Bronchial epithelial cell (primary cell): ENCODE data around the gene DCDC2B. TPM values are rescaled to one million over a fixed set of nuclear protein-coding genes. Genes with fewer than 3 reads are reported as not detected.

Experiments used
- DNase-seq: peaks from one replicate; pipeline ENCODE4 v3.0.0-alpha.2; 2010; ENCODE audit warnings: low read depth
- FAIRE-seq: peaks from 2 replicates; lab custom pipeline; 2011; peaks lifted over from hg19 to GRCh38; lab: Jason Lieb, UNC
- H3K27me3 ChIP-seq: 2 replicates; pipeline ENCODE4 v1.5.1; 2011; ENCODE audit warnings: low read length; ENCODE audit not compliant: control insufficient read depth, insufficient read depth
- H3K36me3 ChIP-seq: 2 replicates; pipeline ENCODE4 v1.5.1; 2011; ENCODE audit warnings: low read length; ENCODE audit not compliant: control insufficient read depth, insufficient read depth
- H3K4me3 ChIP-seq: 2 replicates; pipeline ENCODE4 v1.5.1; 2011; ENCODE audit warnings: mild to moderate bottlenecking, low read depth, low read length, control low read depth
- total RNA-seq: library from RNA; depleted of rRNA; stranded (reverse); fragments of >200 nt; gene quantifications from 2 replicates; pipeline ENCODE4 v1.2.1, GENCODE V29; 2014
- TF ChIP-seq, protein P1 (sequence below): IDR thresholded peaks from 2 replicates; pipeline ENCODE4 v1.5.1; 2011; ENCODE audit warnings: mild to moderate bottlenecking, moderate library complexity, low read length, control low read depth, inconsistent platforms; ENCODE audit not compliant: insufficient read depth, severe bottlenecking

DCDC2B gene
- total RNA-seq, 1 donor from 2014 or later: not detected

DNA sequence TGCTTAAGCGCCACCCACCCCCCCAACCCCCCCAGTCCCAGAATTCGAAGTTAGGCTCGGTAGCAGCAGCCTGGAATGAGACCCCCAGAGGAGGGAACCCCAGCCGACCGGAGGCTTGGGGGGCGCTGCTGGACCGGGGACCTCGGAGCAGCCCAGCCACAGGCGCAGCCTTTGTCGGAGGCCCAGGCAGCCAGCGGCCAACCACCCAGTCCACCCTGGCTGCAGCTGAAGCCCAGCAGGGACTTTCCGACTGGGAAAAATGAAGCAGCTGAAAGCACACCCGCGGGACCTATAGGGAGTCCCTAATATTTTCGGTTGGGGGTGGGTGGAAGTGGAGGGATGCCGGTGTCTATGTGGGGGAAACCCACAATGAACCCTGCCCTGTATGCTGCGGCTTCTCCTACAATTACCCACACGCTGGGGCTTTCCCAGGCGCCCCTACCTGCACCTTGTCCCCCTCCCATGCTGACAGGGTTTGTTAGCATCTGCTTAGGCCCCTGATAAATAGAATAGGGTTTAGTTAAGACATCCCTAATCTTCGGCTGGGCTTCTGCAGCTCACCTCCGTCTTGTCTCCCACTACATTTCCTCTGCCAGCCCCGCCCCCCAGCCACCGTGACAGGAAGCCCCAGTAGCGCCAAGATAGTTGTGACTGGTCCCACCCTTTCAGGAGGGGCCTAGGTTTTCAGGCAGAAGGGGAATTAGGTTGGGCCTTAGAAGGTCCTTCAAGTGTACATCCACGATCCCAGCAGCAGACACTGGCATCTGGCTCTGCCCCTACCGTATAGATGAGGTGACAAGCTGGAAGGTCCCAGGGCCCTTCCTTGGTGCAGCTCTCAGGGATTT is 7.7 kb upstream of the DCDC2B start:
- no peak for DNase-seq
- Histone ChIP-seq H3K4me3 (peak overlapping the region; percentile 51), H3K36me3 (peaks cover 3% of the 10 kb centered on the region), H3K27me3 (no peaks in the 10 kb centered on the region)
- FAIRE-seq: no peak
- TF ChIP-seq, protein P1, sequence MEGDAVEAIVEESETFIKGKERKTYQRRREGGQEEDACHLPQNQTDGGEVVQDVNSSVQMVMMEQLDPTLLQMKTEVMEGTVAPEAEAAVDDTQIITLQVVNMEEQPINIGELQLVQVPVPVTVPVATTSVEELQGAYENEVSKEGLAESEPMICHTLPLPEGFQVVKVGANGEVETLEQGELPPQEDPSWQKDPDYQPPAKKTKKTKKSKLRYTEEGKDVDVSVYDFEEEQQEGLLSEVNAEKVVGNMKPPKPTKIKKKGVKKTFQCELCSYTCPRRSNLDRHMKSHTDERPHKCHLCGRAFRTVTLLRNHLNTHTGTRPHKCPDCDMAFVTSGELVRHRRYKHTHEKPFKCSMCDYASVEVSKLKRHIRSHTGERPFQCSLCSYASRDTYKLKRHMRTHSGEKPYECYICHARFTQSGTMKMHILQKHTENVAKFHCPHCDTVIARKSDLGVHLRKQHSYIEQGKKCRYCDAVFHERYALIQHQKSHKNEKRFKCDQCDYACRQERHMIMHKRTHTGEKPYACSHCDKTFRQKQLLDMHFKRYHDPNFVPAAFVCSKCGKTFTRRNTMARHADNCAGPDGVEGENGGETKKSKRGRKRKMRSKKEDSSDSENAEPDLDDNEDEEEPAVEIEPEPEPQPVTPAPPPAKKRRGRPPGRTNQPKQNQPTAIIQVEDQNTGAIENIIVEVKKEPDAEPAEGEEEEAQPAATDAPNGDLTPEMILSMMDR: no peak

DNA sequence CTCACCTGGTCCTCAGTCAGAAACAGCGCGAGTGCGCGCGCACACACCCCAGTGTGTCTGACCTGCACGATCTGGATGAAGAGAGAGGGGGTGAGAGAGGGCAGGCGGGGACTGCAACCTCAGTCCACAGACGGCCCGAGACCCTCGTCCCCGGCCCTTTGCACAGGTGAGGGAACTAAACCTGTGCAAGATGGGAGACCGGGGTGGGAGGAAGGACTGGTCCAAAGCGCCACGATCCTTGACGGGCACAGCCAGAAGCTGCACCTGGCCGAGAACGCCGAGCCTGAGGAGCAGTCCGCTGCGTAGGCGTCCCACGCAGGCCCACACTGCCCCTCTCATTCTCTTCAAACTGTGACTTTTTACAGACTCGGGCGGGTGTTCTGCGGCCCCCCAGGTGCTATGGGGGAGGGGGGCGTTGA is 3.9 kb upstream of the DCDC2B start:
- Histone ChIP-seq H3K4me3 (peak overlapping the region; percentile 67), H3K27me3 (no peaks in the 10 kb centered on the region), H3K36me3 (no peaks in the 10 kb centered on the region)
- DNase-seq (no peak), FAIRE-seq (no peak)
- TF ChIP-seq, protein P1: no peak

DNA sequence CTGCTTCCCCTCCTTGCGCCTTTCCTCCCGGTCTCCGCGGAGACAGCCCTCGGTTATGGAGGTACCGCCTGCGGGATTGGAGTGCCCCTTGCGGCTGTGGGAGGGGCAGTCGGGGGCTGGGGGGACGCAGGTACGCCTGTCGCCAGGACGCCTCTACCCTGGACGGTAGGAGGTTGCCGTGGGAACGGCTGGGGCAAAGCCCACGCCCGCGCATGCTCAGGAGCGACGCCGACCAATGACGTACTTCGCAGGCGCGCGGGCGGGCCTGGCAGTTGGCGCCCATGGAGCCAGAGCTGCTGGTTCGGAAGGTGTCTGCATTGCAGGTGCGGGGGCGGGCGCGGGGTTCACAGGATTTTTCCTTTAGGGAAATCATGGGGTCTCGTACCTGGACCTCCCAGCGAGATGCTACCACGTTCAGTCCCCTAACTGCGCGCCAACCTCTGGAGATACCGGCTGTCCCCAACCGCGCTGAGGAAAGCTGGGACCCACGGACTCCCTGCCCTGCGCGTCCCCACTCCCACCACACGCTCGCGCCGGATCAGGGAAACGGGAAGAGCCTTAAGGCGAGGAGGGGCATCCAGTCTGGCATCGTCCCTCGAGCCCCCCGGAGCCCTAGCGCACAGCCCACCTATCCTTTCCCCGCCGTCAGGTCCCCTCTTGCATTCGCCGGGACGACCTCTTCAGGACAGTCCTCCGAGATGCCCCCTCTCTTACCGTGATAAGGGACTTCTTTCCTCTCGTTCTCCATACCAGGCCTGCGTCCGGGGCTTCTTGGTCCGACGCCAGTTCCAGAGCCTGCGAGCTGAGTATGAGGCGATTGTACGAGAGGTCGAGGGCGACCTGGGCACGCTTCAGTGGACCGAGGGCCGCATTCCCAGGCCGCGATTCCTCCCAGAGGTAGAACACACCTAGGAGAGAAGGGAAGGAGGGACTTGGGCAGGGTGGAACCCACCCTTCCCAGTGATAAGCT is 3.2 kb upstream of the DCDC2B start, which contains the start of gene IQCC:
IQCC (plus strand) TSS at position 271 of the 970 bp plus-strand sequence; CDS start at position 282, 11 bp downstream.
- TF ChIP-seq, protein P1: no peak
- Histone ChIP-seq H3K36me3 (no peaks in the 10 kb centered on the region), H3K4me3 (peak within 1 kb of the TSS; percentile 67), H3K27me3 (no peaks in the 10 kb centered on the region)
- no peak for FAIRE-seq
- DNase-seq: peak; percentile 70

DNA sequence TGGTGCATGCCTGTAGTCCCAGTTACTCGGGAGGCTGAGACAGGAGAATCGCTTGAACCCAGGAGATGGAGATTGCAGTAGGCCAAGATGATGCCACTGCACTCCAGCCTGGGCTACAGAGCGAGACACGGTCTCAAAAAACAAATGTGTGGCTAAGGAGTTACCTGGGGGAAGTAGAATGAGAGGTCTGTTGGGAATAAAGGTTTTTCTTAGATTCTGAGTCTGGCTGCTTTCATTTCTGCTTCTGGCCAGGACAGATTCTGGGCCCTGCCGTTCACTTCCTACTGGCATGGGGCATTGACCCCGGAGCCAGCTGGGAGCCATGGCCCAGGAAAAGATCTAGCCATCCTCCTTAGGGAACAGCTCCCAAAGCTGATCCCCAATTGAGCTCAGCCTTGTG is 420 bp upstream of the DCDC2B start:
- TF ChIP-seq, protein P1: no peak
- Histone ChIP-seq H3K36me3 (no peaks in the 10 kb centered on the region), H3K27me3 (no peaks in the 10 kb centered on the region), H3K4me3 (no peak overlapping the region)
- no peak for FAIRE-seq
- DNase-seq: no peak

DNA sequence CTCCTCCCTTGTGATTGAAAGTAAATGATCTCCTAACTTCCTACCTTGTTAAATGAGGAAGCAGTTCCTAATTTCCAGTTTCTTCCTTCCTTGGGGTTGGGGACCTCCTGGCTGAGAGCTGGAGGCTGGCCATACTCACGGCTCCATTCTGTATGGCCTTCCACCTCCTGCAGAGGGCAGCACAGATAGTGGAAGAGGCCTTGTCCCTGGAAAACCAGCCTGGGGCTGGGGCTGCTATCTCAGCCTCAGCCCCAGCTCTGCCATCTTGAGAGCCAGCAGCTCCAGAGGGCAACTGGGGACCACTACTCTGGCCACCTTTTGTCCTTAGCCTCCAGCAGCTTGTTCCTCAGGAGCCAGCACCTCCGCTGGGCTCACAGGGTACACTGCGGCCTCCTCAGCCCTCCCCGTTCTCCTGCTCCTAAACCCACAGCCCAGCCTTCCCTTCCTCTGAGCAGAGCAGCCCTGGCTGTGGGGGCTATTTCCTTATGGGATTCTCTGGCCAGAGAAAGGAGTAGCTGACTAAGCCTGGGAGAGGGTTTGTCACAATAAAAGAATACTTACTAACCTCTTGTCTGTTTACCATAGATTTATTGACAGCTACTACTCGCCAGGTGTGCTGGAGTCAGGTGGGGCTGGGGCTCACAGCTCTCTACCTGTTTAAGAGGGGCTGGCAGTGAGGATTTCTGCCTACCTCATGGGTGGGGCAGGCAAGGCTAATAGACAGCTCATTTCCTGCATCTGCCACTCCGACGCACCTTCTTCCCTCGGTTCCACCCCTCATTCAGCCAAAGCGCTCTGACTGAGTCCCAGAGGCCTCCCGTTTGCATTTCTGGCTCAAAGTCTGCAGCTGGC is 7.0 kb downstream of the DCDC2B start:
- peaks cover 13% of the 10 kb centered on the region for H3K36me3 ChIP-seq
- FAIRE-seq: no peak
- H3K27me3 ChIP-seq: no peaks in the 10 kb centered on the region
- TF ChIP-seq, protein P1: peak; percentile 91
- DNase-seq: peak; percentile 78
- H3K4me3 ChIP-seq: no peak overlapping the region
